Measurements from ENCODE around the gene ARMH4.

The ARMH4 gene, protein sequence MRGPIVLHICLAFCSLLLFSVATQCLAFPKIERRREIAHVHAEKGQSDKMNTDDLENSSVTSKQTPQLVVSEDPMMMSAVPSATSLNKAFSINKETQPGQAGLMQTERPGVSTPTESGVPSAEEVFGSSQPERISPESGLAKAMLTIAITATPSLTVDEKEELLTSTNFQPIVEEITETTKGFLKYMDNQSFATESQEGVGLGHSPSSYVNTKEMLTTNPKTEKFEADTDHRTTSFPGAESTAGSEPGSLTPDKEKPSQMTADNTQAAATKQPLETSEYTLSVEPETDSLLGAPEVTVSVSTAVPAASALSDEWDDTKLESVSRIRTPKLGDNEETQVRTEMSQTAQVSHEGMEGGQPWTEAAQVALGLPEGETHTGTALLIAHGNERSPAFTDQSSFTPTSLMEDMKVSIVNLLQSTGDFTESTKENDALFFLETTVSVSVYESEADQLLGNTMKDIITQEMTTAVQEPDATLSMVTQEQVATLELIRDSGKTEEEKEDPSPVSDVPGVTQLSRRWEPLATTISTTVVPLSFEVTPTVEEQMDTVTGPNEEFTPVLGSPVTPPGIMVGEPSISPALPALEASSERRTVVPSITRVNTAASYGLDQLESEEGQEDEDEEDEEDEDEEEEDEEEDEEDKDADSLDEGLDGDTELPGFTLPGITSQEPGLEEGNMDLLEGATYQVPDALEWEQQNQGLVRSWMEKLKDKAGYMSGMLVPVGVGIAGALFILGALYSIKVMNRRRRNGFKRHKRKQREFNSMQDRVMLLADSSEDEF
- 0 to 0.04 (median 0) reads per million in 3 experiments for total RNA-seq

GRCh38 chr14:58152014-58152857, at the start of gene ARMH4:
Gene ARMH4 (minus strand): TSS chr14:58152213. CDS start chr14:58139358, 12,855 bp downstream.
- peak; percentile 50 for DNase-seq

DNA sequence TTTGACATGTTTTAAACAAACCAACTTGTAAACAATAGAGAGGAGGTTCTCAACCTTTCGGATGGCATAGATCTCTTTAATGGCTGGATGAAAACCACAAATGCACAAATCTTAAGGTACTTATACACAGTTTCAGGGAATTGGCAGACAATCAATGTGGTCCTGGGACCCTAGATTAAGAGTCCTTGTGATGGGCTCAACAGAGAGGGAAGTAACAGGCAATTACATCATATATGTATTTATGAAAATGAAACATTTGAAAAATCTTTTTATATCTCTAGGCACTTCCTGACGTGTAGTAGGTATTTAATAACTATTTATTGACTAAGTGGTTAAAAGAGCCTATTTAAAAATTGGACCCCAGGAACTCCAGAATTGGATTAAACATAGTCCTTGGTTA, 48.8 kb upstream of the ARMH4 start:
- no peak for DNase-seq

DNA sequence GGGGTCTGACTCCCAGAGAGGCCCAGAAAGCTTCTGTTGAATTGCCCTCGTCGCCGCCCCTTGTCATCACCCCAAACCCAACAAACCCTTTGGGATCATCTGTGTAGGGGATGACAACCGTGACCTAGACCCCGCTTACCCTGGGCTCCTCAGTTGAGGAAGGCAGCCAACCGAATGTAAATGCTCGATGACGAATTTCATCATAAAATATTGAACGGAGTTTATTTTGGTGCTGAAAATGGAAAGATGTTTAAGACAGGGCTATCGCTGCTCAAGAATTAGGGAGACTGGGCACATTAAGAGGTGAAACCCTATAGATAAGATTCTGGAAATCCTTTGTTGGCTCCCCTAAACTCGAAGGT, 48.4 kb upstream of the ARMH4 start:
- DNase-seq = no peak

DNA sequence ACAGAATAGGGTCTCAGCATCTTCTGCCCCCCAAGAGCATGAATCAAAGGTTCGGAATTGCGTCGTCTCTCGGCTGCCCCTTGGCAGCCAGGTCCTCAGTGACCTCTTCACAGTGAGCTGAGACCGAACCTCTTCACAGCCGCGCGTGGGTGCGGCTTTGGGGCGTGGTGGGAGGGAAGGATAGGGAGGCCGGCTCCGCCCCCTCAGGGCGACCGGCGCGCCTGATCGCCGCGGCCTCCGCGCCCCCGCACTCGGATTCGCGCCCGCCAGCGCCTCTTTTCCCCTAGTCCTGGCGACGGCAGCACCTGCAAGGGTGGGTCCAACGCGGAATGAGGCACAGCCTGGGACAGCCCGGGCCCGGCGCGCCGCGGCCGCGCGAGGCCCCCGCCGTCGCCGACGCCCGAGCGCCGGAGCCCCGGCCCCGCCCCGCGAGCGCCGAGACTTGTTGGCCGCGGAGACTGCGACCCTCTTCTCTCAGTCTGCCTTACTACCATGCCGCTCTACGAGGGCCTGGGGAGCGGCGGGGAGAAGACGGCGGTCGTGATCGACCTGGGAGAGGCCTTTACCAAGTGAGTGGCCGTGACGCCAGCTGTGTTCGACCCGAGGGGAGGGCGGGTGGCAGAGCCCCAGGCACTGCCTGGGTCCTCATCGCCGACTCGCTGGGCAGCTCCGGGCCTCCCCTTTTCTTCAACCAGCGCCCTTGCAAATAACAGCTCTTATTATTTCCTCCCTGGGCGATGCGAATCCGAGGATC, 47.9 kb upstream of the ARMH4 start, which contains the start of gene ACTR10:
ACTR10 (plus strand) TSS at position 424 of the 754 bp plus-strand sequence; CDS start at position 493, 69 bp downstream.
- peak; percentile 83 for DNase-seq

- DNase-seq = peak; percentile 6
These were observed 46.1 kb upstream of the ARMH4 start for GRCh38 chr14:58198086-58198485.

- DNase-seq = no peak
These were observed 44.2 kb upstream of the ARMH4 start for GRCh38 chr14:58196198-58196597.

GRCh38 chr14:58193542-58193941, 41.5 kb upstream of the ARMH4 start:
- no peak for DNase-seq

- no peak for DNase-seq
These were observed 40.0 kb upstream of the ARMH4 start for GRCh38 chr14:58191763-58192601.

DNA sequence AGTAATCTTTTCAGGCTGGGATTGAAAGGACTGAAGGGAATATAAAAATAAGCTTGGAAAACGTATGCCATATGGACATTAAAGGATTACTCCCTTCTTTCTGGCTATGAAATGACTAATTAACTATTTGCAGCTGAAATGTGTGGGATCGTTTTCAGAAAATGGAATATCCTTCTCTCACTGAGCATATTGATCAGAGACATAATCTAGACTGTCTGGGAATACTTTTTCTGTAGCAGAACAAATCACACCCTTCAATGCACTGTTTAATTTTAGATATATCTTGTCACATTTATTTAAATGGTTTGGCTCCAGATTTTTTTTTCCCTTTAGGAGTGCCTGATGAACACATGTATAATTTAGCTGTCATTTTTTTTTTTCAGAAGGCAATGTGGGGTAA, 37.2 kb upstream of the ARMH4 start:
- no peak for DNase-seq

- no peak for DNase-seq
These were observed 25.1 kb upstream of the ARMH4 start for GRCh38 chr14:58177125-58177524.

DNA sequence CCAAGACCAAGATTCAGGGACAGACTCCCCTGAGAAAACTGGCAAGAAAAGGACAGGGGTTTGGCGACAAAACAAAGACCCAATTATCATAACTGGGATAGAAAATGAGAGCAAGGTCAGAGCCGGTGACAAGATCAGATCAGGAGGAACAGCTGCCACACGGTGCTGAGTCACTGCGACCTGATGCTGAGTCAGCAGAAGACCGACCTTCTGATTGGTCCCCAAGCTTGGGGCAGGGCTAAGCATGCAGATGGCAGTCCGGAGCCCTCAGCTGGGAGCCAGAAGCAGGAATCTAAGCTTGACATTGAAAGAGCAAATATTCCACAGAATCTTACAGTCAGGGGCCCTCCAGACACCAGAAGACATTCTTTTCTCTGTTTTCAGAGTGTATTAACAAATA, 19.1 kb upstream of the ARMH4 start:
- no peak for DNase-seq

GRCh38 chr14:58167891-58168290, 15.9 kb upstream of the ARMH4 start:
- DNase-seq = no peak

DNA sequence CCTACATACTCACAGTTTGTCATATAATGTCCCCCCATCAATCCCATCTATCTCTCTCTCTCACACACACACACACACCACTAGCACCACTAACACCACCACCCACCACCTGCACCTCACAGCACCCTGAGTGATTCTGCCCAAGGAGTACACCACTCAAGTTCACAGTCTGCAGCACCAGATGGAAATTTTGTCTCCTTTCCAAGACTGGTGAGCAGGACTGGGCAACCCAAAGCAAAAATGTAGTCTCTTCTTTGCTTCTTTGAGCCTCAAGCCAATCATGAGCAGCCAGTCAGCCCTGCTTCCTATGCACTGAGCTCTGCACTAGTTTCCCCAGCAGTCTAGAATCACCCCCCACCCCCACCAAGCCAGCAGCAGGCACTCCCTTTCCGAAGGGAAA, 15.0 kb upstream of the ARMH4 start:
- no peak for DNase-seq

DNA sequence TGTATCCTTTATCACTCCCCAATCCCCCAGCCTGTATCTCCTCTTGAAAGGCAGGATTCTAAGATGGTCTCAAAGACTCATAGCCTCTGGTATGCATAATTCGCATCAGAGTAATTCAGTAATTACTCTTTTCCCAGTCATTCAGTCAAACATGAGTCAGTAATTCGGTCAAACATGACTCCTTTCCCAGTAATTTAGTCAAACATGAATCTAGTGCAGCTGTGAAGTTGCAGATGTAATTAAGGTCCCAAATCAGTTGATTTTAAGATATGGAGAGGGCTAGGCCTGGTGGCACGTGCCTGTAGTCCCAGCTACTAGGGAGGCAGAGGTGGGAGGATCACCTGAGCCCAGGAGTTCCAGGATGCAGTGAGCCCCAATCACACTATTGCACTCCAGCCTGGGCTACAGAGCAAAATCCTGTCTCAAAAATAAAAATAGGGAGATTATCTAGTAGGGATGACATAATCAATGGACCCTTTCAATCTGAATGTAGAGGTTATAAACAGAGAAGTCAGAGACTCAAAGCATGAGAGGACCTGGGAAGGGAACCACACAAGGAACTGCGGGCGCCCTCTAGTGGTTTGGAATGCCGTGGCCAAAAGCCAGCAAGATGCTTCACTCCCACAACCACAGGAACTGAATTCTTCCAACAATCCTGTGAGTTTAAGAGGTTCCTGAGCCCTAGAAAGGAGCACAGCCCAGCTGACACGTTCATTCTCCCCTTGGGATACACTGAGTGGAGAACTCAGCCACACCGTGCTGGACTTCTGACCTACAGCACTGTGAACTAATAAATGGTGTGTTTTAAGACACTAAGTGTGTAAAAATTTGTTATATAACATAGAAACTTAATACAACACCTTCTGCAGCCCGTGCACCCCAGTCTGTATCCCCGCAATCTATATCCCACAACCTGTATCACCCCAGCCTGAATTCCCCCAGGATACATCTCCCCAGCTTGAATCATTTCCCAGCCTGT, 14.3 kb upstream of the ARMH4 start:
- DNase-seq = peak; percentile 26

- DNase-seq = no peak
These were observed 8.5 kb upstream of the ARMH4 start for GRCh38 chr14:58160561-58160960.

GRCh38 chr14:58151133-58152013, 640 bp downstream of the ARMH4 start:
- no peak for DNase-seq

DNA sequence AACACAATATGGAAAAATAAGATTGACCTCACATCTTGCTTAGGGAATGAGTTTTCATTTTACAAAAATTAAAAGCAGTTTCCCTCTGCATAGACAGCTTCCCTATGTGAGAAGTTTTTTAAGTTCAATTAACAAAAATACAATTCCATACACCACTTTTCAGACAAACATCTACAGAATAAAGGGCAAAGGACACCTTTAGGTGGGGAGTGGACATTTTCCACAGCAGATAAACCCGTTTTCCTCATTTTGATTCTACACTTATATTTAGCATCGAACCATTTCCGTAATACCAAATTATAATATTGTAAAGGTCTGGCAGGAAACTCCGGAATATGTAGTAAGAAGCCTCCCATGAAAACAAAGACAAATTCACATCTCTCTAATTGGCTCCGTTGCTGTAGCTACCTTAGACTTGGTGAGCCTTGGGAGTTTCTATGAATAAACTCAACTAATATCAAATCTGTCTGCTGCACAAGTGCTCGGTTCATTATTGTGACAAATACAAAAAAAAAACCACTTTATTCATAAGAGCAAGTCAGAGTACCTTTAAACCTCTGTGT, 1.7 kb downstream of the ARMH4 start:
- DNase-seq = no peak

- DNase-seq = no peak
These were observed 2.8 kb downstream of the ARMH4 start for GRCh38 chr14:58149196-58149595.

GRCh38 chr14:58146399-58146798, 5.6 kb downstream of the ARMH4 start:
- no peak for DNase-seq
